HepG2 (cell line): ENCODE data around the gene WBP1. TPM values are rescaled to one million over a fixed set of nuclear protein-coding genes. Genes with fewer than 3 reads are reported as not detected.

Experiments
- BCL6 ChIP-seq: IDR thresholded peaks from 2 replicates; pipeline ENCODE4 v1.6.1; 2016; ENCODE audit warnings: missing genetic modification reagents, missing compliant biosample characterization
- ETV5 ChIP-seq: IDR thresholded peaks from 2 replicates; pipeline ENCODE4 v1.6.1; 2018; ENCODE audit warnings: missing biosample characterization, missing genetic modification reagents, inconsistent platforms, borderline replicate concordance
- FIP1L1 ChIP-seq: fragments of 200-400 bp; formaldehyde crosslinking; IDR thresholded peaks from 2 replicates; pipeline ENCODE4 v1.6.1; 2018; ENCODE audit warnings: low read depth, mild to moderate bottlenecking, low read length, moderate library complexity, borderline replicate concordance; ENCODE audit not compliant: insufficient read depth
- FOSL1 ChIP-seq: sonication (generic); formaldehyde crosslinking; IDR thresholded peaks from 2 replicates; pipeline ENCODE4 v1.9.0; 2021; ENCODE audit warnings: missing genetic modification reagents, borderline replicate concordance
- GATAD1 ChIP-seq: IDR thresholded peaks from 2 replicates; pipeline ENCODE4 v1.6.1; 2016; ENCODE audit warnings: missing genetic modification reagents, missing compliant biosample characterization
- MAF1 ChIP-seq: sonication (generic); formaldehyde crosslinking; IDR thresholded peaks from 2 replicates; pipeline ENCODE4 v1.5.0; 2020; ENCODE audit warnings: missing genetic modification reagents, borderline replicate concordance
- POLR2AphosphoS5 ChIP-seq: IDR thresholded peaks from 2 replicates; pipeline ENCODE4 v1.6.1; 2012; ENCODE audit warnings: low read depth, low read length
- TCF7L2 ChIP-seq: IDR thresholded peaks from 2 replicates; pipeline ENCODE4 v1.6.1; 2011; ENCODE audit warnings: mild to moderate bottlenecking, low read depth, low read length, moderate library complexity
- TEAD3 ChIP-seq: optimal IDR thresholded peaks from 2 replicates; pipeline ENCODE3; 2016; ENCODE audit warnings: borderline replicate concordance
- WIZ ChIP-seq: sonication (generic); formaldehyde crosslinking; IDR thresholded peaks from 2 replicates; pipeline ENCODE4 v1.5.1; 2020; ENCODE audit warnings: mild to moderate bottlenecking, missing genetic modification reagents
- ZNF501 ChIP-seq: sonication (generic); formaldehyde crosslinking; IDR thresholded peaks from 2 replicates; pipeline ENCODE4 v1.5.1; 2020; ENCODE audit warnings: mild to moderate bottlenecking, moderate library complexity, missing genetic modification reagents
- ZNF510 ChIP-seq: sonication (generic); formaldehyde crosslinking; IDR thresholded peaks from 2 replicates; pipeline ENCODE4 v1.4.0; 2020; ENCODE audit warnings: low read depth, mild to moderate bottlenecking, missing genetic modification reagents
- ZNF549 ChIP-seq: sonication (generic); formaldehyde crosslinking; IDR thresholded peaks from 2 replicates; pipeline ENCODE4 v1.5.0; 2020; ENCODE audit warnings: missing genetic modification reagents
- polyA plus RNA-seq, 8 experiments: library from polyadenylated mRNA; depleted of rRNA in 3 of 8; stranded (reverse) in 7 of 8; unstranded in 1 of 8; fragments of >200 nt; fragmentation: Illumina TruSeq in 4 of 8; extraction: Trizol in 4 of 8; gene quantifications; 2 replicates each; pipeline versions ENCODE4 v1.2.1 to v1.2.3, GENCODE V29; 2011 to 2016; ENCODE audit warnings: low read depth in 4 of 8, missing spikeins in 1 of 8, mixed read lengths in 1 of 8; ENCODE audit not compliant: insufficient read depth in 1 of 8
- total RNA-seq, 5 experiments: library from RNA; depleted of rRNA; stranded (reverse); fragments of >200 nt; fragmentation: Illumina TruSeq; extraction: Trizol; gene quantifications; 2 replicates each; pipeline ENCODE4 v1.2.3, GENCODE V29; 2016; ENCODE audit warnings: low read depth in 1 of 5
- TF ChIP-seq, protein P1 (sequence below): sonication (generic); formaldehyde crosslinking; IDR thresholded peaks from 2 replicates; pipeline ENCODE4 v1.8.0; 2022; ENCODE audit warnings: missing genetic modification reagents, mild to moderate bottlenecking, moderate library complexity, borderline replicate concordance
- TF ChIP-seq, protein P2 (sequence below): sonication (generic); formaldehyde crosslinking; IDR thresholded peaks from 2 replicates; pipeline ENCODE4 v1.8.0; 2022; ENCODE audit warnings: missing genetic modification reagents, mild to moderate bottlenecking, inconsistent platforms, borderline replicate concordance
- TF ChIP-seq, protein P3 (sequence below): sonication (generic); formaldehyde crosslinking; IDR thresholded peaks from 2 replicates; pipeline ENCODE4 v1.8.1; 2022; ENCODE audit warnings: low read depth, mild to moderate bottlenecking, missing genetic modification reagents
- TF ChIP-seq, protein P4 (sequence below): sonication (generic); formaldehyde crosslinking; IDR thresholded peaks from 2 replicates; pipeline ENCODE4 v1.9.0; 2022; ENCODE audit warnings: missing genetic modification reagents, mild to moderate bottlenecking, borderline replicate concordance
- TF ChIP-seq, protein P5 (sequence below): sonication (generic); formaldehyde crosslinking; IDR thresholded peaks from 2 replicates; pipeline ENCODE4 v1.8.0; 2022; ENCODE audit warnings: mild to moderate bottlenecking, missing genetic modification reagents

The WBP1 gene
- total and polyA plus RNA-seq, 2 of the 13 experiments (the other 11 are each of a cell fraction or from before 2014, with no cell fraction given), result 38.8 to 85.7 TPM

DNA sequence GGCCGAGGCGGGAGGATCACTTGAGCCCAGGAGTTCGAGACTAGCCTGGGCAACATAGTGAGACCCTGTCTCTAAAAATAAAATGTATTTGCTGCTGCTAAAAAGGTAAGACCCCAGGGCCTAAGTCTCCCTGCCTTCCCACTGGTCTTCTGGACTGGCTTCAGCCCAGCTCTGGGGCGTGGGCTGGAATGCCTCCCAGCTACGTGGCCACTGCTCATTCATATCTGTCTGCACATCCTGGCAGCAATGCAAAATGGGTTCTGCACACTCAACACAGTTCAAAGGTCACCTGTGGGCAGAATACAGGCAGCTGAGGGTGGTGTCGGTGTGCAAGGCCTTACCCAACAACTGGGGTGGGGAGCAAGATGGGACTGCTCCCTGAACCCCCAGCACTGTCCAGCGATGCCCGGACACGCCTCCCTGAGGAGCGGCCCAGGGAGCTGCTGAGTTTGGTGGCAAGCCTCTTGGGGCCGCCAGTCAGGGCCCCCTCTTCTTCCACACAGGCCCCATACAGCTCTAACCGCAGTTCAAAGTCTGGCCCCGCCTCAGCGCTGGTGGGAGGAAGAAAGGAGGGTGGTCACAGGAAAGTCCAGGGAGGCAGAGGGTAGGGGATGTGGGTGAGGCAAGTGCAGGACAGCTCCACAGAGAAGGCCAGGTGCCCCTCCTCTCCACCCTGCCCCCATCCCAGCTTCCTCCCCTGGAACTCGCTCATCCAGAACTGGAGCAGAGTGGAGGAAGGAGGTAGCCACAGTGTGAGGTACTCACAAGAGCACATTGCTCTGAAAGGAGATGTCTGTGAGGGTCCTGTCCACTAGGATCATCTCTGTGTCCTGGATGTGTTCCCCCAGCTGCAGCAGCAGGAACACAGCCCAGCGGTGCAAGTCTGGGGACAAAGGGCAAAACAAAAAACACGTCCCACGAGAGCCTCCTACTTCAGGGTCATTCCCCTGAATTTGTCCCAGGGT lies 28.5 kb upstream of the WBP1 start (continued):
- TF ChIP-seq, protein P1, sequence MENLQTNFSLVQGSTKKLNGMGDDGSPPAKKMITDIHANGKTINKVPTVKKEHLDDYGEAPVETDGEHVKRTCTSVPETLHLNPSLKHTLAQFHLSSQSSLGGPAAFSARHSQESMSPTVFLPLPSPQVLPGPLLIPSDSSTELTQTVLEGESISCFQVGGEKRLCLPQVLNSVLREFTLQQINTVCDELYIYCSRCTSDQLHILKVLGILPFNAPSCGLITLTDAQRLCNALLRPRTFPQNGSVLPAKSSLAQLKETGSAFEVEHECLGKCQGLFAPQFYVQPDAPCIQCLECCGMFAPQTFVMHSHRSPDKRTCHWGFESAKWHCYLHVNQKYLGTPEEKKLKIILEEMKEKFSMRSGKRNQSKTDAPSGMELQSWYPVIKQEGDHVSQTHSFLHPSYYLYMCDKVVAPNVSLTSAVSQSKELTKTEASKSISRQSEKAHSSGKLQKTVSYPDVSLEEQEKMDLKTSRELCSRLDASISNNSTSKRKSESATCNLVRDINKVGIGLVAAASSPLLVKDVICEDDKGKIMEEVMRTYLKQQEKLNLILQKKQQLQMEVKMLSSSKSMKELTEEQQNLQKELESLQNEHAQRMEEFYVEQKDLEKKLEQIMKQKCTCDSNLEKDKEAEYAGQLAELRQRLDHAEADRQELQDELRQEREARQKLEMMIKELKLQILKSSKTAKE, result peak; percentile 85
- TF ChIP-seq GATAD1 (peak; percentile 44; the same call in 1 of the 2 replicates), BCL6 (CRISPR knock-in tag) (peak; percentile 31), WIZ (peak; percentile 67; the same call in 1 of the 2 replicates), ZNF501 (CRISPR knock-in tag) (peak; percentile 49; the same call in 1 of the 2 replicates), ZNF510 (CRISPR knock-in tag) (no peak), TCF7L2 (no peak), FIP1L1 (no peak), POLR2AphosphoS5 (peak; percentile 49), TEAD3 (peak; percentile 93), ZNF549 (CRISPR knock-in tag) (no peak), MAF1 (CRISPR knock-in tag) (no peak), ETV5 (CRISPR knock-in tag) (peak; percentile 47; the same call in 1 of the 2 replicates), FOSL1 (CRISPR knock-in tag) (no peak)
- TF ChIP-seq, protein P2, sequence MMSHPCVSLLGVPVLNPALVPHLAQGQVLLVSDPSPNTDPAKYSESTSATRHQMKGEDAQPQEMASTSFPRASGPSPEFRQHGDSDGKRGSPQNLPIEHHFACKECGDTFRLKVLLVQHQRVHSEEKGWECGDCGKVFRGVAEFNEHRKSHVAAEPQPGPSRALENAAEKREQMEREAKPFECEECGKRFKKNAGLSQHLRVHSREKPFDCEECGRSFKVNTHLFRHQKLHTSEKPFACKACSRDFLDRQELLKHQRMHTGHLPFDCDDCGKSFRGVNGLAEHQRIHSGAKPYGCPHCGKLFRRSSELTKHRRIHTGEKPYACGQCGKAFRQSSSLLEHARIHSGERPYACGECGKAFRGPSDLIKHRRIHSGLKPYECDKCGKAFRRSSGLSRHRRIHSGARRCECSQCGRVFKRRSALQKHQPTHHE (CRISPR knock-in tag), result peak; percentile 45; the same call in 1 of the 2 replicates
- TF ChIP-seq, protein P3, sequence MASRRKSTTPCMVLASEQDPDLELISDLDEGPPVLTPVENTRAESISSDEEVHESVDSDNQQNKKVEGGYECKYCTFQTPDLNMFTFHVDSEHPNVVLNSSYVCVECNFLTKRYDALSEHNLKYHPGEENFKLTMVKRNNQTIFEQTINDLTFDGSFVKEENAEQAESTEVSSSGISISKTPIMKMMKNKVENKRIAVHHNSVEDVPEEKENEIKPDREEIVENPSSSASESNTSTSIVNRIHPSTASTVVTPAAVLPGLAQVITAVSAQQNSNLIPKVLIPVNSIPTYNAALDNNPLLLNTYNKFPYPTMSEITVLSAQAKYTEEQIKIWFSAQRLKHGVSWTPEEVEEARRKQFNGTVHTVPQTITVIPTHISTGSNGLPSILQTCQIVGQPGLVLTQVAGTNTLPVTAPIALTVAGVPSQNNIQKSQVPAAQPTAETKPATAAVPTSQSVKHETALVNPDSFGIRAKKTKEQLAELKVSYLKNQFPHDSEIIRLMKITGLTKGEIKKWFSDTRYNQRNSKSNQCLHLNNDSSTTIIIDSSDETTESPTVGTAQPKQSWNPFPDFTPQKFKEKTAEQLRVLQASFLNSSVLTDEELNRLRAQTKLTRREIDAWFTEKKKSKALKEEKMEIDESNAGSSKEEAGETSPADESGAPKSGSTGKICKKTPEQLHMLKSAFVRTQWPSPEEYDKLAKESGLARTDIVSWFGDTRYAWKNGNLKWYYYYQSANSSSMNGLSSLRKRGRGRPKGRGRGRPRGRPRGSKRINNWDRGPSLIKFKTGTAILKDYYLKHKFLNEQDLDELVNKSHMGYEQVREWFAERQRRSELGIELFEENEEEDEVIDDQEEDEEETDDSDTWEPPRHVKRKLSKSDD (CRISPR knock-in tag), result peak; percentile 68; the same call in 1 of the 2 replicates
- TF ChIP-seq, protein P4, sequence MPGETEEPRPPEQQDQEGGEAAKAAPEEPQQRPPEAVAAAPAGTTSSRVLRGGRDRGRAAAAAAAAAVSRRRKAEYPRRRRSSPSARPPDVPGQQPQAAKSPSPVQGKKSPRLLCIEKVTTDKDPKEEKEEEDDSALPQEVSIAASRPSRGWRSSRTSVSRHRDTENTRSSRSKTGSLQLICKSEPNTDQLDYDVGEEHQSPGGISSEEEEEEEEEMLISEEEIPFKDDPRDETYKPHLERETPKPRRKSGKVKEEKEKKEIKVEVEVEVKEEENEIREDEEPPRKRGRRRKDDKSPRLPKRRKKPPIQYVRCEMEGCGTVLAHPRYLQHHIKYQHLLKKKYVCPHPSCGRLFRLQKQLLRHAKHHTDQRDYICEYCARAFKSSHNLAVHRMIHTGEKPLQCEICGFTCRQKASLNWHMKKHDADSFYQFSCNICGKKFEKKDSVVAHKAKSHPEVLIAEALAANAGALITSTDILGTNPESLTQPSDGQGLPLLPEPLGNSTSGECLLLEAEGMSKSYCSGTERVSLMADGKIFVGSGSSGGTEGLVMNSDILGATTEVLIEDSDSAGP, result peak; percentile 93
- TF ChIP-seq, protein P5, sequence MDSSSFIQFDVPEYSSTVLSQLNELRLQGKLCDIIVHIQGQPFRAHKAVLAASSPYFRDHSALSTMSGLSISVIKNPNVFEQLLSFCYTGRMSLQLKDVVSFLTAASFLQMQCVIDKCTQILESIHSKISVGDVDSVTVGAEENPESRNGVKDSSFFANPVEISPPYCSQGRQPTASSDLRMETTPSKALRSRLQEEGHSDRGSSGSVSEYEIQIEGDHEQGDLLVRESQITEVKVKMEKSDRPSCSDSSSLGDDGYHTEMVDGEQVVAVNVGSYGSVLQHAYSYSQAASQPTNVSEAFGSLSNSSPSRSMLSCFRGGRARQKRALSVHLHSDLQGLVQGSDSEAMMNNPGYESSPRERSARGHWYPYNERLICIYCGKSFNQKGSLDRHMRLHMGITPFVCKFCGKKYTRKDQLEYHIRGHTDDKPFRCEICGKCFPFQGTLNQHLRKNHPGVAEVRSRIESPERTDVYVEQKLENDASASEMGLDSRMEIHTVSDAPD, result peak; percentile 94
